GM18517 (cell line): ENCODE data around the gene ELF5.

Experiments
- ATAC-seq: cut with Tn5 transposase; IDR thresholded peaks from one replicate; pipeline ENCODE4 v1.9.1; 2021; ENCODE audit warnings: mild to moderate bottlenecking, moderate library complexity; ENCODE audit not compliant: unreplicated experiment

The ELF5 gene

GRCh38 chr11:34513682-34514449, at the start of gene ELF5:
ELF5 (minus strand) TSS chr11:34513794; CDS start chr11:34505749, 8,045 bp downstream.
- ATAC-seq = no peak

- ATAC-seq = no peak
Measured at GRCh38 chr11:34562976-34563375, 49.4 kb upstream of the ELF5 start.

- ATAC-seq = no peak
Measured at GRCh38 chr11:34560511-34560910, 46.9 kb upstream of the ELF5 start.

- no peak for ATAC-seq
Measured at GRCh38 chr11:34558673-34559072, 45.1 kb upstream of the ELF5 start.

GRCh38 chr11:34558211-34558610, 44.6 kb upstream of the ELF5 start:
- no peak for ATAC-seq

GRCh38 chr11:34552270-34552669, 38.7 kb upstream of the ELF5 start:
- ATAC-seq = no peak

GRCh38 chr11:34549271-34549670, 35.7 kb upstream of the ELF5 start:
- ATAC-seq = no peak

GRCh38 chr11:34548278-34548677, 34.7 kb upstream of the ELF5 start:
- no peak for ATAC-seq

- no peak for ATAC-seq
Measured at GRCh38 chr11:34546511-34547209, 33.1 kb upstream of the ELF5 start.

GRCh38 chr11:34542089-34542488, 28.5 kb upstream of the ELF5 start:
- ATAC-seq = no peak

GRCh38 chr11:34540870-34541269, 27.3 kb upstream of the ELF5 start:
- ATAC-seq = no peak

- ATAC-seq = no peak
Measured at GRCh38 chr11:34537636-34538035, 24.0 kb upstream of the ELF5 start.

- ATAC-seq = no peak
Measured at GRCh38 chr11:34536056-34536455, 22.5 kb upstream of the ELF5 start.

GRCh38 chr11:34534826-34535225, 21.2 kb upstream of the ELF5 start:
- ATAC-seq = no peak

- no peak for ATAC-seq
Measured at GRCh38 chr11:34531663-34532062, 18.1 kb upstream of the ELF5 start.

- no peak for ATAC-seq
Measured at GRCh38 chr11:34530545-34531234, 17.1 kb upstream of the ELF5 start.

- ATAC-seq = no peak
Measured at GRCh38 chr11:34529643-34530042, 16.0 kb upstream of the ELF5 start.

GRCh38 chr11:34528072-34528471, 14.5 kb upstream of the ELF5 start:
- no peak for ATAC-seq

- no peak for ATAC-seq
Measured at GRCh38 chr11:34525888-34526657, 12.5 kb upstream of the ELF5 start.

GRCh38 chr11:34525098-34525497, 11.5 kb upstream of the ELF5 start:
- no peak for ATAC-seq

GRCh38 chr11:34524696-34525095, 11.1 kb upstream of the ELF5 start:
- ATAC-seq = no peak
